ENCODE measurements around the gene LGALS9. TPM values are rescaled to one million over a fixed set of nuclear protein-coding genes. Genes with fewer than 3 reads are reported as not detected.

LGALS9 gene
- total RNA-seq, 4 donors from 2014 or later, result 8.9 to 36.4 (median 18.0) TPM

- Histone ChIP-seq H3K27me3 (no peaks in the 10 kb centered on the region), H3K4me1 (no peaks in the 10 kb centered on the region), H3K27ac (no peak overlapping the region), H3K9me3 (no peaks in the 10 kb centered on the region), H3K4me3 (replicated peaks in 1 of 3) (no peak overlapping the region), H3K36me3 (peaks cover 32 to 41% of the 10 kb centered on the region in 2 donors)
- WGBS, 2 donors, result 58 to 64% methylated on average over 15 of the region's 15 CpGs
- intact Hi-C loops (cut with DNase I), result loop anchor here (5.0 kb wide), 2 partner anchors 49 to 366 kb away; no protein-coding TSS in a partner anchor
- TF ChIP-seq POLR2A (IDR thresholded peaks at IDR 0.05) (no peak), CTCF (IDR thresholded peaks at IDR 0.05) (peak; percentile 64 to 95 (median 86))
- DNase-seq, result peak; percentile 64 to 70
These were observed 28.1 kb upstream of the LGALS9 start for GRCh38 chr17:27602721-27603420.

- 88 to 92% methylated on average over 2 of the region's 2 CpGs for WGBS, 2 donors
- Histone ChIP-seq H3K4me1 (no peaks in the 10 kb centered on the region), H3K27ac (no peak overlapping the region), H3K9me3 (no peaks in the 10 kb centered on the region), H3K27me3 (no peaks in the 10 kb centered on the region), H3K4me3 (replicated peaks in 1 of 3) (no peak overlapping the region), H3K36me3 (peaks cover 36 to 38% of the 10 kb centered on the region in 2 donors)
- TF ChIP-seq CTCF (IDR thresholded peaks at IDR 0.05) (no peak), POLR2A (IDR thresholded peaks at IDR 0.05) (no peak)
- no peak for DNase-seq
- intact Hi-C loops (cut with DNase I), result loop anchor here (5.0 kb wide), 2 partner anchors 49 to 366 kb away; no protein-coding TSS in a partner anchor
These were observed 27.6 kb upstream of the LGALS9 start for GRCh38 chr17:27603421-27603770.

- Histone ChIP-seq H3K36me3 (peaks cover 38 to 39% of the 10 kb centered on the region in 2 donors), H3K27ac (no peak overlapping the region), H3K4me3 (replicated peaks in 1 of 3) (no peak overlapping the region), H3K27me3 (no peaks in the 10 kb centered on the region), H3K4me1 (no peaks in the 10 kb centered on the region), H3K9me3 (no peaks in the 10 kb centered on the region)
- TF ChIP-seq POLR2A (IDR thresholded peaks at IDR 0.05), result no peak
- no peak for TF ChIP-seq CTCF (IDR thresholded peaks at IDR 0.05)
- DNase-seq, result no peak
- 93 to 94% methylated on average over 19 to 22 of the region's 22 CpGs for WGBS, 2 donors
- intact Hi-C loops (cut with DNase I), result loop anchor here (5.0 kb wide), 2 partner anchors 48 to 367 kb away; no protein-coding TSS in a partner anchor
These were observed 26.9 kb upstream of the LGALS9 start for GRCh38 chr17:27603880-27604794.

GRCh38 chr17:27605409-27605808, 25.6 kb upstream of the LGALS9 start:
- peaks cover 40 to 50% of the 10 kb centered on the region in 2 donors for H3K36me3 ChIP-seq
- intact Hi-C loops (cut with DNase I), result no loop called here
- no peak for TF ChIP-seq POLR2A (IDR thresholded peaks at IDR 0.05)
- no peak for TF ChIP-seq CTCF (IDR thresholded peaks at IDR 0.05)

More at GRCh38 chr17:27605409-27605808, 25.6 kb upstream of the LGALS9 start:
- Histone ChIP-seq H3K27ac (no peak overlapping the region), H3K27me3 (no peaks in the 10 kb centered on the region), H3K4me3 (replicated peaks in 1 of 3) (no peak overlapping the region), H3K9me3 (no peaks in the 10 kb centered on the region), H3K4me1 (no peaks in the 10 kb centered on the region)
- DNase-seq, result no peak
- WGBS, 2 donors, result 97 to 98% methylated on average over 25 of the region's 25 CpGs
